Nephron (organoid): ENCODE results near the gene IPO13.

Experiments
- H3K27ac Mint-ChIP-seq, 3 experiments: 2 replicates each; pipeline ENCODE4 v1.8.0; 2020; ENCODE audit warnings: mixed read lengths in 3 of 3, mild to moderate bottlenecking in 2 of 3, moderate library complexity in 1 of 3
- H3K27me3 Mint-ChIP-seq: 2 replicates; pipeline ENCODE4 v1.8.0; 2021; ENCODE audit warnings: low read depth, mild to moderate bottlenecking, moderate library complexity, mixed read lengths
- H3K36me3 Mint-ChIP-seq: 2 replicates; pipeline ENCODE4 v1.8.0; 2020; ENCODE audit warnings: low read depth, mixed read lengths
- H3K4me1 Mint-ChIP-seq: 2 replicates; pipeline ENCODE4 v1.8.0; 2020; ENCODE audit warnings: mixed read lengths
- H3K4me3 Mint-ChIP-seq, 3 experiments: 2 replicates each; pipeline ENCODE4 v1.8.0; 2020; ENCODE audit warnings: mild to moderate bottlenecking in 3 of 3, mixed read lengths in 3 of 3, moderate library complexity in 2 of 3
- H3K9me3 Mint-ChIP-seq: 2 replicates; pipeline ENCODE4 v1.8.0; 2020; ENCODE audit warnings: mixed read lengths
- TF ChIP-seq, protein P1 (sequence below), 3 experiments: fragments of 200-600 bp; sonication (generic); IDR thresholded peaks; one replicate each; pipeline ENCODE4 v1.5.0; 2021; ENCODE audit warnings: antibody characterized with exemption in 3 of 3; ENCODE audit not compliant: unreplicated experiment in 3 of 3

Gene IPO13

DNA sequence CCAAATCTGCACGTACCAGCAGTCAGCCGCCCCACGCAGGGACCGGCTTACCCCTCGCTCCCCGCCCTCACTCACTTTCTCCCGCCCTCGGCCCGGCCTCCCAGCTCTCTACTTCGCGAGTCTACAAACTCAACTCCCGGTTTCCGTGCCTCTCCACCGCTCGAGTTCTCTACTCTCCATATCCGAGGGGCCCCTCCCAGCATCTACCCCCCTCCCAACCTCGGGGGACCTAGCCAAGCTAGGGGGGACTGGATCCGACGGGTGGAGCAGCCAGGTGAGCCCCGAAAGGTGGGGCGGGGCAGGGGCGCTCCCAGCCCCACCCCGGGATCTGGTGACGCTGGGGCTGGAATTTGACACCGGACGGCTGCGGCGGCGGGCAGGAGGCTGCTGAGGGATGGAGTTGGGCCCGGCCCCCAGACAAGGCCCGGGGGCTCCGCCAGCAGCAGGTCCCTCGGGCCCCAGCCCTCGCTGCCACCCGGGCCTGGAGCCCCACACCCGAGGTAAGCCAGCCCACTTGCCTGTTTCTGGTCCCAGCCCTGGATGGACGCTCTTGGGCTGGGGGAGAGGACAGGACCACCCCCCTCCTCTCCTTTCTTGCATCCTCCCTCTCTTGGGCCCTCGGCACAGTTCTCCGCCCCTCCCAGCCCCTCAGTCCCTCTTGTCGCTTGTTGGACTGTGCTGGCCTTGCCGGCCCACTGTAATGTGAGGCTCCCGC lies 13.2 kb upstream of the IPO13 start, which contains the start of gene ARTN:
TSS of gene ARTN (plus strand) at position 416 of the 715 bp plus-strand sequence. CDS start 1,856 bp downstream, outside the sequence.
- TF ChIP-seq, protein P1, sequence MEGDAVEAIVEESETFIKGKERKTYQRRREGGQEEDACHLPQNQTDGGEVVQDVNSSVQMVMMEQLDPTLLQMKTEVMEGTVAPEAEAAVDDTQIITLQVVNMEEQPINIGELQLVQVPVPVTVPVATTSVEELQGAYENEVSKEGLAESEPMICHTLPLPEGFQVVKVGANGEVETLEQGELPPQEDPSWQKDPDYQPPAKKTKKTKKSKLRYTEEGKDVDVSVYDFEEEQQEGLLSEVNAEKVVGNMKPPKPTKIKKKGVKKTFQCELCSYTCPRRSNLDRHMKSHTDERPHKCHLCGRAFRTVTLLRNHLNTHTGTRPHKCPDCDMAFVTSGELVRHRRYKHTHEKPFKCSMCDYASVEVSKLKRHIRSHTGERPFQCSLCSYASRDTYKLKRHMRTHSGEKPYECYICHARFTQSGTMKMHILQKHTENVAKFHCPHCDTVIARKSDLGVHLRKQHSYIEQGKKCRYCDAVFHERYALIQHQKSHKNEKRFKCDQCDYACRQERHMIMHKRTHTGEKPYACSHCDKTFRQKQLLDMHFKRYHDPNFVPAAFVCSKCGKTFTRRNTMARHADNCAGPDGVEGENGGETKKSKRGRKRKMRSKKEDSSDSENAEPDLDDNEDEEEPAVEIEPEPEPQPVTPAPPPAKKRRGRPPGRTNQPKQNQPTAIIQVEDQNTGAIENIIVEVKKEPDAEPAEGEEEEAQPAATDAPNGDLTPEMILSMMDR (IDR thresholded peaks at IDR 0.05; ENCODE audit: unreplicated experiment in 3 of 3) = no peak
- peaks cover 16% of the 10 kb centered on the region for H3K4me1 Mint-ChIP-seq
- peaks cover 40% of the 10 kb centered on the region for H3K27me3 Mint-ChIP-seq
- no peaks in the 10 kb centered on the region for H3K9me3 Mint-ChIP-seq
- no peaks in the 10 kb centered on the region for H3K36me3 Mint-ChIP-seq
- H3K4me3 Mint-ChIP-seq = peak within 1 kb of the TSS; percentile 68 to 80 (median 79)
- H3K27ac Mint-ChIP-seq = peak within 1 kb of the TSS in 2 of 3 experiments; percentile 17 to 55

DNA sequence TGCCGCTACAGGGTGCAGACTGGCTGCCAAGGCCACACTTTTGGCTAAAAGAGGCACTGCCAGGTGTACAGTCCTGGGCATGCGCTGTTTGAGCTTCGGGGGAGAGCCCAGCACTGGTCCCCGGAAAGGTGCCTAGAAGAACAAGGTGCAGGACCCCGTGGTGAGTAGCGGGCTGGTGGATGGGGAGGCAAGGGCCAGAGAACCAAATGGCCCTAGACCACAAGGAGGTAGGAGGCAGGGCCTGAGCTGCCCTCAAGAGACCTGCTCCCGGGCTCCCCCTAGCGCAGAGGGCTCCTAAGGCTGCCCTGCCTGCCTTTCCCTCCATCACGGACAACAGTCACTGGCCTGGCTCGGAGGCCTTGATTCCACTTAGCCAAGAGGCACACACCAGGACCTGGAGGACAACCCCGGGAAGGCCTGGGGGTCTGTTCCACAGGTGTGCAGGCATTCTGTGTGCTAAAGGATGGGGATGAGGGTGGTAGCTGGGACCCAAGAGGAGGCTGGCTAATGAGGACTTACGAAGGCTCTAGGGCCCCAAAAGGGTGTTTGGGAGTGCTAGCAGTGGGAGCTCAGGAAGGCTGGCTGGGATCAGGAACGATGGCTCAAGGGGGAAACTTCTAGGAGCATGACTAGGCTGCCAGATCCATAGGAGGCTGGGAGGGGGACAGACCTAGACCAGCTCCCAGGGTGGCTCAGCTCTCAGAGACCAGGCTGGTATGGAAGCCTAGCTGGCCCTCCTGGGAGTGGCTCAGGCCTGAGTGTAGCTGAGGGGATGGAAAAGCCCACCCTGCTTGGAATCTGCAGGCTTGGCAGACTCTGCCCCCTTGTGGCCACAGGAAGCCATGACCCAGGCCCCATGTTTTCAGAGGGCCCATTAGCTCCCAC lies 12.4 kb upstream of the IPO13 start:
- H3K27ac Mint-ChIP-seq = peak overlapping the region in 2 of 3 experiments; percentile 17 to 55
- peaks cover 45% of the 10 kb centered on the region for H3K27me3 Mint-ChIP-seq
- peaks cover 16% of the 10 kb centered on the region for H3K4me1 Mint-ChIP-seq
- H3K9me3 Mint-ChIP-seq = no peaks in the 10 kb centered on the region
- TF ChIP-seq, protein P1 (IDR thresholded peaks at IDR 0.05; ENCODE audit: unreplicated experiment in 3 of 3) = peak; percentile 90 to 93 (median 90)
- no peaks in the 10 kb centered on the region for H3K36me3 Mint-ChIP-seq
- H3K4me3 Mint-ChIP-seq = peak overlapping the region; percentile 63 to 80 (median 72)

DNA sequence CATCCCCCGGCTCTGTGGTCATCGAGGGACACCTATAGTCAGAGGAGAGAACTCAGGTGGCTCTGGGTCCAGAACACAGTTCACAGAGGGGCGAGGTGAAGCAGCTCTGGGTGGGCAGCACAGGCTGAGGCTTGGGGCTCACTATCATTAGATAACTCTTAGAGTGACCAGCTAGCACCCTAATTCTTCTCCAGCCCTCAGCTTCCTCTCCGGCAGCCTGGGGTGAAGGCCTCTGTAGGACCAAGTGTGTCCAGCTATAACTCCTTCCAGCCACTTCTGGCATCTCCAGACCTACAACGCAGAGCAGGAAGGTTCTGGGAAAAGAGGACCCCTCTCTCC lies 11.8 kb upstream of the IPO13 start:
- TF ChIP-seq, protein P1 (IDR thresholded peaks at IDR 0.05; ENCODE audit: unreplicated experiment in 3 of 3) = peak in 1 of 3 experiments; percentile 41
- Mint-ChIP-seq H3K4me3 (peak overlapping the region; percentile 63 to 80 (median 72)), H3K9me3 (no peaks in the 10 kb centered on the region), H3K27me3 (peaks cover 47% of the 10 kb centered on the region), H3K27ac (peak overlapping the region in 1 of 3 experiments; percentile 55), H3K4me1 (peaks cover 16% of the 10 kb centered on the region), H3K36me3 (no peaks in the 10 kb centered on the region)

DNA sequence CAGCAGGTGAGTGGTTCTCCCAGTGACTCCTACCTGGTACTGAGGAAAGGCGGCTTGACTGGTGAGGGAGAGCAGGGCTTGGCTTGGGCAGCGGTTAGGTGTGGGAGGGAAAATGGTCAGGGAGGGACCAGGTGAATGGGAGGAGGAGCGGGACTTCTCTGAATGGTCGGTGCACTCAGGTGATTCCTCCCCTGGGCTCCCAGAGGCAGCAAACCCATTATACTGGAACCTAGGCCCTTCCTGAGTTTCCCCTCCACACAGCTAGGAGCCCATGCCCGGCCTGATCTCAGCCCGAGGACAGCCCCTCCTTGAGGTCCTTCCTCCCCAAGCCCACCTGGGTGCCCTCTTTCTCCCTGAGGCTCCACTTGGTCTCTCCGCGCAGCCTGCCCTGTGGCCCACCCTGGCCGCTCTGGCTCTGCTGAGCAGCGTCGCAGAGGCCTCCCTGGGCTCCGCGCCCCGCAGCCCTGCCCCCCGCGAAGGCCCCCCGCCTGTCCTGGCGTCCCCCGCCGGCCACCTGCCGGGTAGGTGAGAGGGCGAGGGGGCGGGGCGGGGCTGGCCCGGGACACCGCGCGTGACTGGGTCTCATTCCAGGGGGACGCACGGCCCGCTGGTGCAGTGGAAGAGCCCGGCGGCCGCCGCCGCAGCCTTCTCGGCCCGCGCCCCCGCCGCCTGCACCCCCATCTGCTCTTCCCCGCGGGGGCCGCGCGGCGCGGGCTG lies 10.9 kb upstream of the IPO13 start:
- Mint-ChIP-seq H3K27me3 (peaks cover 50% of the 10 kb centered on the region), H3K4me3 (peak overlapping the region; percentile 63 to 80 (median 72)), H3K27ac (peak overlapping the region in 1 of 3 experiments; percentile 69), H3K9me3 (no peaks in the 10 kb centered on the region), H3K36me3 (no peaks in the 10 kb centered on the region), H3K4me1 (peaks cover 16% of the 10 kb centered on the region)
- TF ChIP-seq, protein P1 (IDR thresholded peaks at IDR 0.05; ENCODE audit: unreplicated experiment in 3 of 3) = no peak

DNA sequence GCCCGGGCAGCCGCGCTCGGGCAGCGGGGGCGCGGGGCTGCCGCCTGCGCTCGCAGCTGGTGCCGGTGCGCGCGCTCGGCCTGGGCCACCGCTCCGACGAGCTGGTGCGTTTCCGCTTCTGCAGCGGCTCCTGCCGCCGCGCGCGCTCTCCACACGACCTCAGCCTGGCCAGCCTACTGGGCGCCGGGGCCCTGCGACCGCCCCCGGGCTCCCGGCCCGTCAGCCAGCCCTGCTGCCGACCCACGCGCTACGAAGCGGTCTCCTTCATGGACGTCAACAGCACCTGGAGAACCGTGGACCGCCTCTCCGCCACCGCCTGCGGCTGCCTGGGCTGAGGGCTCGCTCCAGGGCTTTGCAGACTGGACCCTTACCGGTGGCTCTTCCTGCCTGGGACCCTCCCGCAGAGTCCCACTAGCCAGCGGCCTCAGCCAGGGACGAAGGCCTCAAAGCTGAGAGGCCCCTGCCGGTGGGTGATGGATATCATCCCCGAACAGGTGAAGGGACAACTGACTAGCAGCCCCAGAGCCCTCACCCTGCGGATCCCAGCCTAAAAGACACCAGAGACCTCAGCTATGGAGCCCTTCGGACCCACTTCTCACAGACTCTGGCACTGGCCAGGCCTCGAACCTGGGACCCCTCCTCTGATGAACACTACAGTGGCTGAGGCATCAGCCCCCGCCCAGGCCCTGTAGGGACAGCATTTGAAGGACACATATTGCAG lies 10.2 kb upstream of the IPO13 start:
- Mint-ChIP-seq H3K4me1 (peaks cover 16% of the 10 kb centered on the region), H3K36me3 (no peaks in the 10 kb centered on the region), H3K27ac (peak overlapping the region in 1 of 3 experiments; percentile 86), H3K9me3 (no peaks in the 10 kb centered on the region), H3K27me3 (peaks cover 50% of the 10 kb centered on the region), H3K4me3 (peak overlapping the region; percentile 70 to 81 (median 80))
- TF ChIP-seq, protein P1 (IDR thresholded peaks at IDR 0.05; ENCODE audit: unreplicated experiment in 3 of 3) = no peak
